GM12801 (cell line): ENCODE measurements around the gene AMHR2.

ENCODE experiments used
- CTCF ChIP-seq: IDR thresholded peaks from one replicate; pipeline ENCODE4 v1.5.1; 2011; ENCODE audit warnings: control low read depth; ENCODE audit not compliant: insufficient read length; ENCODE audit errors: extremely low read depth

The AMHR2 gene

GRCh38 chr12:53478865-53479264, 55.2 kb downstream of the AMHR2 start:
- no peak for TF ChIP-seq CTCF

- TF ChIP-seq CTCF: no peak
These were observed 55.7 kb downstream of the AMHR2 start for GRCh38 chr12:53479331-53479730.

GRCh38 chr12:53480491-53481442, 57.1 kb downstream of the AMHR2 start:
- TF ChIP-seq CTCF: no peak
